ENCODE results near the gene LRRIQ1. TPM values are rescaled to one million over a fixed set of nuclear protein-coding genes. Genes with fewer than 3 reads are reported as not detected.

The LRRIQ1 gene
- total RNA-seq, 1 experiment from 2014 or later: 5.2 TPM

DNA sequence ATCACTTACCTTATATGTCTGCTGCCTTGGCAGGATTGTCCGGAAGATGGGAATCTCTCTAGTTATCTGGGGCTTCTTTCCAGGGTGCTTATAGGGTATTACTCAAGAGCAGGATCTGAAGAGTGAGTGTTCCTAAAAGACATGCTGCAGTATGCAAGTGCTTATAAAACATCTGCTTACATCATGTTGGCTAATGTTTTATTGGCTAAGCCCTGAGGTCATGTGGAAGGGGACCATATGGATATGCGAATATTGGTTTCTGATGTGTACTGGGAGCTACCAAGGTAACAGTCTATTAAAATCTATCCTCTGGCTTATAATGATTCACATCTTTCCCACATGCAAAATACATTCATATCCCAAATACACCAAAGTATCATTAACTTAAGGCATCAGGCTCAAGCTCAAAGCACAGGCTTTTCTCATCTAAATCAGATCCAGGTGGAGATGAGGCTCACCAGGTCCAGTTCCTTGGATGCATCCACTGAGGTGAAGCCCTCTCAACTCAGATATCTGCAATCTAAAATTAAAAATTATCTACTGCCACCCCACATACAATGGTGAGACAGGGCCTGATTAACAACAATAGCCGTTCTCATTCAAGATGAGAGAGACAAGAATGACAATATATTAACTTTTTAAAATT, 29.8 kb downstream of the LRRIQ1 start:
- intact Hi-C loops (cut with micrococcal nuclease; ENCODE audit: unreplicated experiment): no loop called here
- Histone ChIP-seq H3F3A (ENCODE audit: insufficient read depth, low read depth) (no peaks in the 10 kb centered on the region), H3K4me1 (replicated peaks; ENCODE audit: insufficient read depth) (no peaks in the 10 kb centered on the region), H3K27me3 (ENCODE audit: insufficient read depth, low read depth) (no peaks in the 10 kb centered on the region), H4K20me1 (ENCODE audit: insufficient read depth) (no peaks in the 10 kb centered on the region), H3K4me3 (no peak overlapping the region), H3K79me2 (ENCODE audit: low read depth) (no peaks in the 10 kb centered on the region), H3K36me3 (ENCODE audit: low read depth) (no peaks in the 10 kb centered on the region), H3K27ac (no peak overlapping the region), H2AFZ (no peak overlapping the region), H3K9me3 (ENCODE audit: insufficient read depth, low read depth) (no peaks in the 10 kb centered on the region), H3K4me2 (no peak overlapping the region), H3K9me2 (ENCODE audit: insufficient read depth) (no peaks in the 10 kb centered on the region)
- ChIA-PET POLR2A (ENCODE audit: unreplicated experiment) (interaction anchor here (0.6 kb wide), 1 partner anchor 372 kb away, joined by 3 read pairs; no protein-coding TSS in a partner anchor), CTCF (no interaction called here)
- BruUV-seq (replicated peaks): no TSS peak
- TF ChIP-seq, protein P1, sequence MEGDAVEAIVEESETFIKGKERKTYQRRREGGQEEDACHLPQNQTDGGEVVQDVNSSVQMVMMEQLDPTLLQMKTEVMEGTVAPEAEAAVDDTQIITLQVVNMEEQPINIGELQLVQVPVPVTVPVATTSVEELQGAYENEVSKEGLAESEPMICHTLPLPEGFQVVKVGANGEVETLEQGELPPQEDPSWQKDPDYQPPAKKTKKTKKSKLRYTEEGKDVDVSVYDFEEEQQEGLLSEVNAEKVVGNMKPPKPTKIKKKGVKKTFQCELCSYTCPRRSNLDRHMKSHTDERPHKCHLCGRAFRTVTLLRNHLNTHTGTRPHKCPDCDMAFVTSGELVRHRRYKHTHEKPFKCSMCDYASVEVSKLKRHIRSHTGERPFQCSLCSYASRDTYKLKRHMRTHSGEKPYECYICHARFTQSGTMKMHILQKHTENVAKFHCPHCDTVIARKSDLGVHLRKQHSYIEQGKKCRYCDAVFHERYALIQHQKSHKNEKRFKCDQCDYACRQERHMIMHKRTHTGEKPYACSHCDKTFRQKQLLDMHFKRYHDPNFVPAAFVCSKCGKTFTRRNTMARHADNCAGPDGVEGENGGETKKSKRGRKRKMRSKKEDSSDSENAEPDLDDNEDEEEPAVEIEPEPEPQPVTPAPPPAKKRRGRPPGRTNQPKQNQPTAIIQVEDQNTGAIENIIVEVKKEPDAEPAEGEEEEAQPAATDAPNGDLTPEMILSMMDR (conservative IDR thresholded peaks at IDR 0.05): no peak
- no peak for TF ChIP-seq EZH2 (IDR thresholded peaks at IDR 0.05; ENCODE audit: low read depth)
- no peak for DNase-seq

DNA sequence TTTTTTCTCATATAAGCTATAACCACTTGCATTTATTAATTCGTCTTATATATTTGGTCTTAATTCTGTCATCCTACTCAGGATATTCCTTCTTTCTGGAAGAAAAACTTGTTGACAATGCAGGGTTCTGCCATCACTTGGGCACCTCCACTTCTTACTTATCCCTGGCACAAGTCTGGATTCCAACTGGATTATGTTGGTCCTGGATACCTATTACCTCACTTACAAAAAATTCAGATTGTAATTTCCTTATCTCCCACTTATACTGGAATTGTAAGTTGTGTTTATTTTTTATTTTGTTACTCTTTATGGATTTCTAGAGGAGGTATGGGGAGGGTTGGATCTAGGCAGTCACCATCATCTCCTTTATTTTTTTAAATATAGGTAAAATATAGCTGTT, 36.7 kb downstream of the LRRIQ1 start:
- BruUV-seq (replicated peaks): no TSS peak
- H3K4me2 ChIP-seq: no peak overlapping the region

DNA sequence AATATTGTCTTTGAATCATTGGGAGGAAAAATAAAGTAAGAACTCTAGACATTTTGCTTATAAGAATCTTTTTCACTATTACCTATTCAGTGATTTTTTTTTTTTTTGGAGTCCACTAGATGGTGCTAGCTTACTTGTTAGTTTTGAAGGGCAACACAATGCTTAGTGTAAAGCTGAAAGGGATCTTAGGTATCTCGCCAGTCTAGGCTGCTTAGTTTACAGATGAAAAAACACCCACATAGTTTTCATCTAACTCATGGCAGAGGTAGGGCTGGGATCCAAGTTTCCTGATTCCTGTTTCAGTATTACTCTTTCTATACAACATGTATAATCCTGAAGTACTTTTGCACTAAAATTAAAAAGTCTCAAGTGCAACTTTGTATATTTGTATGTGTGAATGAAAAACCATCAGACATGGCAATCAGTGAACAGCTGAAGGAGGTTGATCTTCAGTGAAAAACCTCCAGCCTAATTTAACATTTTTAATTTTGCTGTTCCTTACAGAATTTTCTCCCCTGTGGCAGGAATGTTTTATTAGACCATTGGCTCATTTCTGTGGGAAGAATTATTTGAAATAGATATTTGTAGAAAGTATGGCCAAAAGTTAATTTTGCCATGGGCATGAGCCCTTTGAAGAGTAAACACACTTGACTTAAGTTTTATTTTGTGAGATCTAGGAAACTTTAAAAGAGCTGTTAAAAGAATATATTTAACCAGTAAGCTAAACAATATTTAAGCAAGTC, 40.7 kb downstream of the LRRIQ1 start:
- Histone ChIP-seq H3K4me3 (no peak overlapping the region), H3K27ac (no peak overlapping the region)
- POLR2A ChIA-PET (ENCODE audit: unreplicated experiment): no interaction called here

More for the DNA sequence above, 36.7 kb downstream of the LRRIQ1 start:
- Histone ChIP-seq H3K4me1 (replicated peaks; ENCODE audit: insufficient read depth) (no peaks in the 10 kb centered on the region), H4K20me1 (ENCODE audit: insufficient read depth) (no peaks in the 10 kb centered on the region), H3K9me3 (ENCODE audit: insufficient read depth, low read depth) (no peaks in the 10 kb centered on the region), H3F3A (ENCODE audit: insufficient read depth, low read depth) (no peaks in the 10 kb centered on the region), H3K4me3 (no peak overlapping the region), H3K9me2 (ENCODE audit: insufficient read depth) (no peaks in the 10 kb centered on the region), H3K27ac (no peak overlapping the region), H2AFZ (no peak overlapping the region), H3K79me2 (ENCODE audit: low read depth) (no peaks in the 10 kb centered on the region), H3K36me3 (ENCODE audit: low read depth) (no peaks in the 10 kb centered on the region), H3K27me3 (ENCODE audit: insufficient read depth, low read depth) (no peaks in the 10 kb centered on the region)
- TF ChIP-seq, protein P1 (conservative IDR thresholded peaks at IDR 0.05): no peak
- no peak for TF ChIP-seq EZH2 (IDR thresholded peaks at IDR 0.05; ENCODE audit: low read depth)
- intact Hi-C loops (cut with micrococcal nuclease; ENCODE audit: unreplicated experiment): loop anchor here (10.0 kb wide), 1 partner anchor 232 kb away; no protein-coding TSS in a partner anchor
- no peak for DNase-seq
- ChIA-PET CTCF (no interaction called here), POLR2A (ENCODE audit: unreplicated experiment) (no interaction called here)

More for the DNA sequence above, 40.7 kb downstream of the LRRIQ1 start:
- TF ChIP-seq, protein P1 (conservative IDR thresholded peaks at IDR 0.05): peak; percentile 64
- TF ChIP-seq EZH2 (IDR thresholded peaks at IDR 0.05; ENCODE audit: low read depth): no peak
- Histone ChIP-seq H3K4me2 (peak overlapping the region; percentile 27; the same call in 1 of the 2 replicates), H3K9me2 (ENCODE audit: insufficient read depth) (no peaks in the 10 kb centered on the region), H3K9me3 (ENCODE audit: insufficient read depth, low read depth) (no peaks in the 10 kb centered on the region), H4K20me1 (ENCODE audit: insufficient read depth) (no peaks in the 10 kb centered on the region), H3F3A (ENCODE audit: insufficient read depth, low read depth) (no peaks in the 10 kb centered on the region), H3K79me2 (ENCODE audit: low read depth) (no peaks in the 10 kb centered on the region), H3K36me3 (ENCODE audit: low read depth) (no peaks in the 10 kb centered on the region), H3K27me3 (ENCODE audit: insufficient read depth, low read depth) (no peaks in the 10 kb centered on the region), H3K4me1 (replicated peaks; ENCODE audit: insufficient read depth) (no peaks in the 10 kb centered on the region), H2AFZ (no peak overlapping the region)
- intact Hi-C loops (cut with micrococcal nuclease; ENCODE audit: unreplicated experiment): loop anchor here (1.0 to 10.0 kb wide), 6 partner anchors 228 to 845 kb away; partner anchors contain the start of gene NTS
- peak; percentile 41 to 85 for DNase-seq
- no TSS peak for BruUV-seq (replicated peaks)
- CTCF ChIA-PET: interaction anchor here (0.5 to 0.9 kb wide), 4 partner anchors 274 to 790 kb away, joined by 3 read pairs; no protein-coding TSS in a partner anchor

Measured in PC-9 (cell line).